OCI-LY1 (cell line): Measurements from ENCODE around the gene CNTNAP2.

Experiments
- H2AFZ ChIP-seq: fragments of 200-600 bp; sonication (generic), shearing (Covaris generic); 2 replicates; pipeline ENCODE4 v1.6.0; 2014; ENCODE audit warnings: antibody characterized with exemption, mild to moderate bottlenecking, low read length
- H3F3A ChIP-seq: fragments of 200-600 bp; sonication (generic), shearing (Covaris generic); 2 replicates; pipeline ENCODE4 v1.6.0; 2014; ENCODE audit warnings: mild to moderate bottlenecking, antibody characterized with exemption, low read length, moderate library complexity; ENCODE audit not compliant: insufficient read depth
- H3K27ac ChIP-seq: fragments of 200-600 bp; sonication (generic); 2 replicates; pipeline ENCODE4 v1.5.1; 2014; ENCODE audit warnings: low read length, mixed run types, mild to moderate bottlenecking, low read depth; ENCODE audit not compliant: poor library complexity, severe bottlenecking
- H3K27me3 ChIP-seq: fragments of 200-600 bp; sonication (generic); 2 replicates; pipeline ENCODE4 v1.6.0; 2014; ENCODE audit warnings: antibody characterized with exemption, mild to moderate bottlenecking, low read length, moderate library complexity; ENCODE audit not compliant: insufficient read depth
- H3K36me3 ChIP-seq: fragments of 200-600 bp; sonication (generic); 2 replicates; pipeline ENCODE4 v1.6.1; 2014; ENCODE audit warnings: mild to moderate bottlenecking, antibody characterized with exemption, low read length, moderate library complexity, mixed read lengths; ENCODE audit not compliant: insufficient read depth
- H3K4me1 ChIP-seq: fragments of 200-600 bp; sonication (generic); 2 replicates; pipeline ENCODE4 v1.5.1; 2014; ENCODE audit warnings: mild to moderate bottlenecking, low read length, moderate library complexity; ENCODE audit not compliant: insufficient read depth, severe bottlenecking
- H3K4me2 ChIP-seq: fragments of 200-600 bp; sonication (generic), shearing (Covaris generic); 2 replicates; pipeline ENCODE4 v1.6.1; 2014; ENCODE audit warnings: low read length
- H3K4me3 ChIP-seq: fragments of 200-600 bp; sonication (generic); 2 replicates; pipeline ENCODE4 v1.5.1; 2014; ENCODE audit warnings: low read length, low read depth, mild to moderate bottlenecking, mixed read lengths; ENCODE audit not compliant: poor library complexity, severe bottlenecking
- H3K79me2 ChIP-seq: fragments of 200-600 bp; shearing (Covaris generic); 2 replicates; pipeline ENCODE4 v1.6.1; 2016; ENCODE audit warnings: mixed run types, low read length, mixed read lengths; ENCODE audit not compliant: insufficient read depth
- H3K9ac ChIP-seq: fragments of 200-600 bp; sonication (generic), shearing (Covaris generic); 2 replicates; pipeline ENCODE4 v1.6.1; 2014; ENCODE audit warnings: mild to moderate bottlenecking, low read length, mixed read lengths
- H3K9me2 ChIP-seq: fragments of 200-600 bp; sonication (generic), shearing (Covaris generic); 2 replicates; pipeline ENCODE4 v1.6.1; 2014; ENCODE audit warnings: low read depth, mild to moderate bottlenecking, low read length, mixed read lengths
- H3K9me3 ChIP-seq: fragments of 200-600 bp; shearing (Covaris generic); 2 replicates; pipeline ENCODE4 v1.6.1; 2014; ENCODE audit warnings: low read length, mixed read lengths
- H4K20me1 ChIP-seq: fragments of 200-600 bp; sonication (generic), shearing (Covaris generic); 2 replicates; pipeline ENCODE4 v1.6.0; 2016; ENCODE audit warnings: mild to moderate bottlenecking, low read length; ENCODE audit not compliant: insufficient read depth
- CTCF ChIP-seq: fragments of 200-600 bp; sonication (generic), shearing (Covaris generic); IDR thresholded peaks from 2 replicates; pipeline ENCODE4 v1.5.1; 2017; ENCODE audit warnings: mild to moderate bottlenecking, antibody characterized with exemption, low read length, moderate library complexity, mixed read lengths
- EZH2 ChIP-seq: fragments of 200-600 bp; sonication (generic), shearing (Covaris generic); IDR thresholded peaks from 2 replicates; pipeline ENCODE4 v1.8.0; 2017; ENCODE audit warnings: borderline replicate concordance, mixed run types, mild to moderate bottlenecking, antibody characterized with exemption, low read length, moderate library complexity, mixed read lengths

Gene CNTNAP2

GRCh38 chr7:148286150-148286549 is 2169.5 kb downstream of the CNTNAP2 start:
- Histone ChIP-seq H3K36me3 (no peaks in the 10 kb centered on the region), H3K27ac (no peak overlapping the region), H3K9me3 (no peaks in the 10 kb centered on the region; the same call in 1 of the 2 replicates), H3K9ac (no peak overlapping the region), H3K79me2 (no peaks in the 10 kb centered on the region), H2AFZ (no peak overlapping the region), H3F3A (no peaks in the 10 kb centered on the region), H3K4me3 (no peak overlapping the region), H3K4me1 (no peaks in the 10 kb centered on the region), H4K20me1 (no peaks in the 10 kb centered on the region), H3K27me3 (no peaks in the 10 kb centered on the region), H3K9me2 (no peaks in the 10 kb centered on the region), H3K4me2 (no peak overlapping the region)
- no peak for TF ChIP-seq EZH2
- TF ChIP-seq CTCF, result peak; percentile 44; the same call in 1 of the 2 replicates

GRCh38 chr7:148287538-148287937 is 2170.9 kb downstream of the CNTNAP2 start:
- Histone ChIP-seq H2AFZ (no peak overlapping the region; the same call in 1 of the 2 replicates), H4K20me1 (no peaks in the 10 kb centered on the region), H3K79me2 (no peaks in the 10 kb centered on the region), H3K4me2 (no peak overlapping the region), H3K4me3 (no peak overlapping the region), H3K9ac (no peak overlapping the region), H3K27me3 (no peaks in the 10 kb centered on the region), H3K4me1 (no peaks in the 10 kb centered on the region), H3K9me3 (no peaks in the 10 kb centered on the region; the same call in 1 of the 2 replicates), H3K27ac (no peak overlapping the region), H3K36me3 (no peaks in the 10 kb centered on the region), H3F3A (no peaks in the 10 kb centered on the region), H3K9me2 (no peaks in the 10 kb centered on the region)
- no peak for TF ChIP-seq CTCF

GRCh38 chr7:148288592-148289151 is 2172.1 kb downstream of the CNTNAP2 start:
- no peaks in the 10 kb centered on the region for H3K9me2 ChIP-seq
- H3K36me3 ChIP-seq, result no peaks in the 10 kb centered on the region
- H3K4me1 ChIP-seq, result no peaks in the 10 kb centered on the region
- no peak overlapping the region for H3K9ac ChIP-seq
- no peak for TF ChIP-seq CTCF
- no peak for TF ChIP-seq EZH2
- H4K20me1 ChIP-seq, result no peaks in the 10 kb centered on the region
- H3K27ac ChIP-seq, result no peak overlapping the region
- no peak overlapping the region for H3K4me3 ChIP-seq
- H3F3A ChIP-seq, result no peaks in the 10 kb centered on the region
- no peaks in the 10 kb centered on the region; the same call in 1 of the 2 replicates for H3K9me3 ChIP-seq
- H3K79me2 ChIP-seq, result no peaks in the 10 kb centered on the region
- no peak overlapping the region for H2AFZ ChIP-seq
- no peaks in the 10 kb centered on the region for H3K27me3 ChIP-seq
- H3K4me2 ChIP-seq, result no peak overlapping the region
